ENCODE measurements around the gene STING1. TPM values are rescaled to one million over a fixed set of nuclear protein-coding genes. Genes with fewer than 3 reads are reported as not detected.

STING1 gene
- total and polyA plus RNA-seq, 5 donors from 2014 or later: 131 to 295 (median 170) TPM

DNA sequence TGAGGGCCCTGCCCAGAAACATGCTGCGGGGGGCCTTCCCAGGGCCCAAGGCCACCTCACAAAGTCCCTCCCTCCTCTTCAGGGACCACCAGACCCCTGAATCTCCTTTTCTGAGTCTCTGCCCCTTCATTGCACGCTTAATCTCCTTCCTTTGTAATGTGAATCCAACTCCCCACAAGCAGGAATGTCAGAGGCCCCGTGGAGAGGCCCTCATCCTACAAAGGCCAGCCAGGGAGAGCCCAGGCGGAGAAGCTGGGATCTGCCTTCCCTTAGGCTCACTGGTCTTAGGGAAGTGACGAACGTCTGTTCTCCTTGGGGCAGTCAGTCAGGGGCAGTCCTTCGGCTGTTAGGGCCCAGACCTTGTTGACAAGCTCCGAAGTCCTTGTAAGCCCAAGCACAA, 9.5 kb downstream of the STING1 start:
- no peaks in the 10 kb centered on the region for H3K9me3 Mint-ChIP-seq
- H3K36me3 Mint-ChIP-seq: peaks cover 10% of the 10 kb centered on the region
- peak overlapping the region; percentile 93 to 96 (median 93) for H3K27ac Mint-ChIP-seq
- H3K4me3 Mint-ChIP-seq: peak overlapping the region in 2 of 4 donors; percentile 65 to 84
- Histone ChIP-seq H3K4me3 (ENCODE audit: low read depth, low read length) (no peak overlapping the region), H3K27ac (ENCODE audit: insufficient read depth, low read length, poor library complexity, severe bottlenecking) (no peak overlapping the region), H3K27me3 (ENCODE audit: control insufficient read depth, insufficient read depth, low read length) (no peaks in the 10 kb centered on the region), H3K4me1 (ENCODE audit: control insufficient read depth, insufficient read depth, low read length, poor library complexity, severe bottlenecking) (peaks cover 87% of the 10 kb centered on the region), H3K36me3 (ENCODE audit: control insufficient read depth, insufficient read depth, low read length) (peaks cover 30% of the 10 kb centered on the region), H3K9me3 (ENCODE audit: control insufficient read depth in 2 of 2, low read length in 2 of 2) (no peaks in the 10 kb centered on the region)
- H3K4me1 Mint-ChIP-seq: peaks cover 18 to 91% (median 63%) of the 10 kb centered on the region in 4 donors
- ATAC-seq (ENCODE audit: low read depth in 2 of 2): no peak
- no peaks in the 10 kb centered on the region for H3K27me3 Mint-ChIP-seq
- no peak for DNase-seq

DNA sequence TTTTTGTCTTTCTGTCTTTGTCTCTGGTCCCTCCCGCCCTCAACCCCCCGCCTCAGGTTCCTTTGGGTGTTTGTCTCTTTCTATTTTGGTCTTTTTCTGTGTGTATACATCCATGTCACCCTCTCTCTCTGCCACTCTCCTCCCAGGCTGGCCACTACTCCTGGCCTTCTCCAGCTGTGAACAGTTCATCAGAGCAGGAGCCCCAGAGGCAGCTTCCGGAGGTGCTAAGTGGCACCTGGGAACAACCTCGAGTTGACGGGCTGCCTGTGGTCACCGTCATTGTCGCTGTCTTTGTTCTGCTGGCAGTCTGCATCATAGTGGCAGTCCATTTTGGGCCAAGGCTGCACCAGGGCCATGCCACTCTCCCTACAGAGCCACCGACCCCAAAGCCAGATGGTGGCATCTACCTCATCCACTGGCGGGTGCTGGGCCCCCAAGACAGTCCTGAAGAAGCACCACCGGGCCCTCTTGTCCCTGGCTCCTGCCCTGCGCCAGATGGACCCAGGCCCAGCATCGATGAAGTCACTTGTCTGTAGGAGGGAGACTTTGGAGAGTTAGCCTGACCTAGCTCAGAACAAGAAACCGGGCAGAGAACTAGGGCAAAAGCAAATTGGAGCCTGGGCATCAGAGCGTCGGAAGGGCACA, 10.1 kb downstream of the STING1 start:
- Histone ChIP-seq H3K27ac (ENCODE audit: insufficient read depth, low read length, poor library complexity, severe bottlenecking) (peak overlapping the region; percentile 66), H3K4me1 (ENCODE audit: control insufficient read depth, insufficient read depth, low read length, poor library complexity, severe bottlenecking) (peaks cover 81% of the 10 kb centered on the region), H3K4me3 (ENCODE audit: low read depth, low read length) (no peak overlapping the region), H3K36me3 (ENCODE audit: control insufficient read depth, insufficient read depth, low read length) (peaks cover 24% of the 10 kb centered on the region), H3K9me3 (ENCODE audit: control insufficient read depth in 2 of 2, low read length in 2 of 2) (no peaks in the 10 kb centered on the region), H3K27me3 (ENCODE audit: control insufficient read depth, insufficient read depth, low read length) (no peaks in the 10 kb centered on the region)
- H3K27me3 Mint-ChIP-seq: no peaks in the 10 kb centered on the region
- H3K27ac Mint-ChIP-seq: peak overlapping the region; percentile 96 to 98 (median 97)
- H3K9me3 Mint-ChIP-seq: no peaks in the 10 kb centered on the region
- no peak for DNase-seq
- peaks cover 9% of the 10 kb centered on the region for H3K36me3 Mint-ChIP-seq
- peak overlapping the region; percentile 84 to 93 (median 88) for H3K4me3 Mint-ChIP-seq
- no peak for ATAC-seq (ENCODE audit: low read depth in 2 of 2)
- H3K4me1 Mint-ChIP-seq: peaks cover 18 to 85% (median 60%) of the 10 kb centered on the region in 4 donors

DNA sequence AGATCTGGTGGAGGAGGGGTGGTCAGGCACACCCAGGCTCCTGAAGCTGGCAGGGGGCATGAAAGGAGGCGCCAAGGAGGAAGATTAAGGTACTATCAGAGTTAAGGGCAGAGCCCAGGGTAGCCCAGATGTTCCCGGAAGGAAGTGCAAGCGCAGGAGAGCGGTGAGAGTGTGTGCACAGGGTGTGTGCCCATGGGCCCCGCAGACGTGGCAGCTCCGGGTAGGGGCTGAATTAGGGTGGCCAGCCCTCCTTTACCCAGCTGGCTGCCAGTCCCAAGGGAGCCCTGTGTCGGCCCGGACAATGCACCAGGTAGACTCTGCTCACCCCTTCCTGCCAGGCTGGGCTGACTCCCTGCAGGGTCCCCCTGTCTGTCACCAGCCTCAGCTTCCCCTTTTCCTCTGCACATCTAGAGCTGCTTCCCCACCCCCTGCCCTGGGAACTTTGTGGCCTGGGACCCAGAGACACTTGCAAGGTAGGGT, 11.7 kb downstream of the STING1 start, which contains the start of gene SMIM33:
TSS of gene SMIM33 (plus strand) at position 184 of the 480 bp plus-strand sequence. CDS start at position 302, 118 bp downstream.
- H3K4me3 ChIP-seq (ENCODE audit: low read depth, low read length): peak within 1 kb of the TSS; percentile 57
- peak; percentile 69 to 71 for ATAC-seq (ENCODE audit: low read depth in 2 of 2)

DNA sequence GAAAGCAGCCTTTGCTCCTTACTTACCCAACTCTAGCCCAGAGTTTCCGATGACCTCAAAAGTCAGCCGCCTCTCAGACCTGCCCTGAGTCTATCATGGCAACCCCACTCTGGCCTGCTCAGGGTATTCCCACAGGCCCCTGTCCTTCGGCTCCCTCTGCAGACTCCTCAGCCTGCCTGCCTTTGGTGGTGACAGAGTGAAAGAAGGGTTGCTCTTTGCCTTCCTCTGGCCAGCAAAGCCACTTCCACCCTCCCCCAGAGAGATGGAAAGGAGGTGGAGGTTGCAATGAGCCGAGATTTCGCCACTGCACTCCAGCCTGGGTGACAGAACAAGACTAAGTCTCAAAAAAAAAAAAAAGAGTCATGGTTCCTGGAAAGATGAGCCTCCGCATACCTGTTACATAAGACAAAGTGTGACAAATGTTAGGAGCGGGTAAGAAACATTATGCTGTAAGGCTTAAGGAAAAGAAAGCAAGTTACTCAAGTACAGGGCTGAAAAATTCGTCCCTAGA, 14.1 kb downstream of the STING1 start:
- no peaks in the 10 kb centered on the region for H3K36me3 Mint-ChIP-seq
- no peak overlapping the region for H3K4me3 ChIP-seq (ENCODE audit: low read depth, low read length)
- peaks cover 50% of the 10 kb centered on the region for H3K4me1 ChIP-seq (ENCODE audit: control insufficient read depth, insufficient read depth, low read length, poor library complexity, severe bottlenecking)
- ATAC-seq (ENCODE audit: low read depth in 2 of 2): no peak
- H3K27me3 ChIP-seq (ENCODE audit: control insufficient read depth, insufficient read depth, low read length): no peaks in the 10 kb centered on the region
- peaks cover 14 to 56% (median 36%) of the 10 kb centered on the region in 4 donors for H3K4me1 Mint-ChIP-seq
- H3K36me3 ChIP-seq (ENCODE audit: control insufficient read depth, insufficient read depth, low read length): no peaks in the 10 kb centered on the region
- no peak for DNase-seq
- H3K4me3 Mint-ChIP-seq: peak overlapping the region; percentile 1 to 87 (median 58)
- H3K27ac Mint-ChIP-seq: peak overlapping the region; percentile 9 to 96 (median 93)
- H3K27ac ChIP-seq (ENCODE audit: insufficient read depth, low read length, poor library complexity, severe bottlenecking): no peak overlapping the region
- no peaks in the 10 kb centered on the region for H3K27me3 Mint-ChIP-seq
- no peaks in the 10 kb centered on the region for H3K9me3 Mint-ChIP-seq
- no peaks in the 10 kb centered on the region for H3K9me3 ChIP-seq (ENCODE audit: control insufficient read depth in 2 of 2, low read length in 2 of 2)

More for the DNA sequence above, 11.7 kb downstream of the STING1 start, which contains the start of gene SMIM33:
- H3K9me3 ChIP-seq (ENCODE audit: control insufficient read depth in 2 of 2, low read length in 2 of 2): no peaks in the 10 kb centered on the region
- Mint-ChIP-seq H3K4me3 (peak within 1 kb of the TSS; percentile 84 to 92 (median 88)), H3K9me3 (no peaks in the 10 kb centered on the region), H3K4me1 (peaks cover 18 to 74% (median 55%) of the 10 kb centered on the region in 4 donors), H3K27me3 (no peaks in the 10 kb centered on the region), H3K36me3 (peaks cover 9% of the 10 kb centered on the region), H3K27ac (peak within 1 kb of the TSS; percentile 93 to 97 (median 96))
- peak within 1 kb of the TSS; percentile 66 for H3K27ac ChIP-seq (ENCODE audit: insufficient read depth, low read length, poor library complexity, severe bottlenecking)
- DNase-seq: peak; percentile 23 to 75 (median 41)
- H3K27me3 ChIP-seq (ENCODE audit: control insufficient read depth, insufficient read depth, low read length): no peaks in the 10 kb centered on the region
- H3K4me1 ChIP-seq (ENCODE audit: control insufficient read depth, insufficient read depth, low read length, poor library complexity, severe bottlenecking): peaks cover 71% of the 10 kb centered on the region
- peaks cover 10% of the 10 kb centered on the region for H3K36me3 ChIP-seq (ENCODE audit: control insufficient read depth, insufficient read depth, low read length)

DNA sequence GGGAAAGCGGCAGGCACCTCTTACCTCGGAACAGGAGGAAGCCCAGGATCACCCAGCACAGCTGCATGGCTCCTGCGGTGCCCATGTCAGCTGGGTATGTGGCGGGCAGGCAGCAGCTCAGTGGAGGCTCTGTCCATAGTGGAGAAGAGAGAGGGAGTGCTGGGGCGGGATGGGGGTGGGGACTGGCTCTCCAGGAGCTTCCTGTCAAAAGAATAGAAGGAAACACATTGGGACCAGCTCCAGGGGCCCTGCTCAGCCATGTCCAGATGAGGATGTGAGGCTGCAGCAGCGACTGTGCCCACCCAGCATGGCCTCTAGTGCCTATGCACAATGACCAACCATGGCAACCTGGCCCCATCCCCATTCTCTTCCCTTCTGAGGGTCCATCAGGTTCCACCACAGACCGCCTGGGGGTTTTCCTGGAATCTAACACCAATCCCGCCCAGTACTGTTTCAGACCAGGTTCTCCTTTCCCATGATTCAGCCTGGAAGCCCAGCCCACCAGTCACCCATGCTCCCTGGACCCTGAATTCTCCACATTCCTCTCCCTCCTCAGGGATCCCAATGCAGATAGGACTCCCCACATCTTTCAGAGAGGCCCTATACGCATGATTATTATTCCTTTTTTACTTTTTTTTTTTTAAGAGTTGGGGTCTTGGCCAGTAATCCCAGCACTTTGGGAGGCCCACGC, 19.8 kb downstream of the STING1 start, which contains the start of gene ECSCR:
TSS of gene ECSCR (minus strand) at position 158 of the 691 bp plus-strand sequence. CDS start at position 85, 73 bp downstream.
- Mint-ChIP-seq H3K36me3 (no peaks in the 10 kb centered on the region), H3K27me3 (no peaks in the 10 kb centered on the region), H3K27ac (peak within 1 kb of the TSS in 1 of 3 donors; percentile 20), H3K4me1 (peaks cover 0 to 45% (median 26%) of the 10 kb centered on the region in 4 donors), H3K4me3 (peak within 1 kb of the TSS in 1 of 4 donors; percentile 71), H3K9me3 (no peaks in the 10 kb centered on the region)
- H3K27ac ChIP-seq (ENCODE audit: insufficient read depth, low read length, poor library complexity, severe bottlenecking): no peak within 1 kb of the TSS
- ATAC-seq (ENCODE audit: low read depth in 2 of 2) (no peak), DNase-seq (no peak)
- no peaks in the 10 kb centered on the region for H3K9me3 ChIP-seq (ENCODE audit: control insufficient read depth in 2 of 2, low read length in 2 of 2)
- no peaks in the 10 kb centered on the region for H3K27me3 ChIP-seq (ENCODE audit: control insufficient read depth, insufficient read depth, low read length)
- H3K4me3 ChIP-seq (ENCODE audit: low read depth, low read length): no peak within 1 kb of the TSS
- H3K36me3 ChIP-seq (ENCODE audit: control insufficient read depth, insufficient read depth, low read length): no peaks in the 10 kb centered on the region
- peaks cover 31% of the 10 kb centered on the region for H3K4me1 ChIP-seq (ENCODE audit: control insufficient read depth, insufficient read depth, low read length, poor library complexity, severe bottlenecking)

DNA sequence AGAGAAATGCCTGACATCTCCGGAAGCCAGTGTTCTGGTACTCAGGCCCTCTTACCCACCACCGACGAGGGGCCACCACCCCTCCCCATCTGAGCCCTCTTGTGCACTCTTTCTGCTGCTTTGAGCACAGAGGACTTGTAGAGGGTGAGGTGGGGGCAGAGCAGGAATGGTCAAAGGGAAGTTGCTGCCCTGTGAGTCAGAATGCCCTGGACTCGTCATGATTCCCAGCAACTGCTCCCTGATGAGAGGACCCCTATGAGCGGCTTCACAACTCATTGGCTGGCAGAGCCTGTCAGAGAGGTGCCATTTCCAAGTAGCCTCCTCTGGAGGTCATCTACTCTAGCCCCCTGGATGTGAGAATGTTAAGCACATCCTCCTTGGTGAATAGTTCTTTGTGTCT, 20.9 kb downstream of the STING1 start:
- no peak overlapping the region for H3K4me3 ChIP-seq (ENCODE audit: low read depth, low read length)
- Mint-ChIP-seq H3K4me1 (peaks cover 0 to 55% (median 30%) of the 10 kb centered on the region in 4 donors), H3K27ac (peak overlapping the region in 1 of 3 donors; percentile 20), H3K27me3 (no peaks in the 10 kb centered on the region), H3K4me3 (peak overlapping the region in 1 of 4 donors; percentile 71), H3K9me3 (no peaks in the 10 kb centered on the region), H3K36me3 (no peaks in the 10 kb centered on the region)
- no peaks in the 10 kb centered on the region for H3K36me3 ChIP-seq (ENCODE audit: control insufficient read depth, insufficient read depth, low read length)
- no peak for DNase-seq
- H3K4me1 ChIP-seq (ENCODE audit: control insufficient read depth, insufficient read depth, low read length, poor library complexity, severe bottlenecking): peaks cover 39% of the 10 kb centered on the region
- ATAC-seq (ENCODE audit: low read depth in 2 of 2): no peak
- H3K27me3 ChIP-seq (ENCODE audit: control insufficient read depth, insufficient read depth, low read length): no peaks in the 10 kb centered on the region
- H3K9me3 ChIP-seq (ENCODE audit: control insufficient read depth in 2 of 2, low read length in 2 of 2): no peaks in the 10 kb centered on the region
- no peak overlapping the region for H3K27ac ChIP-seq (ENCODE audit: insufficient read depth, low read length, poor library complexity, severe bottlenecking)

DNA sequence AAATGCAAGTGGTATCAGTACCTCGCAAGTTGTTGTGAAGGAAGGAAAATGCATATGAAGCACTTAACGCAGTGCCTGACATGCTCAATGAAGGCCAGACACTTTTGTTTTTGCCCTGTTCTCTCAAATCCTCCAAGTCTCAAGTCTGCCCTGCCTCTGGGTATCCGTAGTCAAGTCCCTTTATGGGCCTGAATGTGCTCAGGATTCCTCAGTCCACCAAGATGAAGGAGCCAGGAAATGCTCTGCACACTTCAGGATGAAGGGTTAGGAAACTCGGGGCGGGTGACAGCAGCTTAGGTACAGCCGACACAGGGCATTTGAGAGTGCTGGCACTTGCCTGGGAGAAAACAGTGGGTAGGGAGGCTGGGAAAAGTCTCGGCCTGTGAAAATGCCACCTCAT, 21.4 kb downstream of the STING1 start:
- Mint-ChIP-seq H3K27me3 (no peaks in the 10 kb centered on the region), H3K4me1 (peaks cover 0 to 59% (median 34%) of the 10 kb centered on the region in 4 donors), H3K9me3 (no peaks in the 10 kb centered on the region), H3K27ac (peak overlapping the region in 2 of 3 donors; percentile 76 to 97), H3K36me3 (no peaks in the 10 kb centered on the region), H3K4me3 (peak overlapping the region in 2 of 4 donors; percentile 33 to 71)
- no peaks in the 10 kb centered on the region for H3K36me3 ChIP-seq (ENCODE audit: control insufficient read depth, insufficient read depth, low read length)
- no peak for DNase-seq
- no peaks in the 10 kb centered on the region for H3K9me3 ChIP-seq (ENCODE audit: control insufficient read depth in 2 of 2, low read length in 2 of 2)
- no peak overlapping the region for H3K4me3 ChIP-seq (ENCODE audit: low read depth, low read length)
- no peak for ATAC-seq (ENCODE audit: low read depth in 2 of 2)
- H3K27me3 ChIP-seq (ENCODE audit: control insufficient read depth, insufficient read depth, low read length): no peaks in the 10 kb centered on the region
- peaks cover 39% of the 10 kb centered on the region for H3K4me1 ChIP-seq (ENCODE audit: control insufficient read depth, insufficient read depth, low read length, poor library complexity, severe bottlenecking)
- H3K27ac ChIP-seq (ENCODE audit: insufficient read depth, low read length, poor library complexity, severe bottlenecking): peak overlapping the region; percentile 6

Measured in CD4-positive, CD25-positive, alpha-beta regulatory T cell (primary cell).